Ovary (tissue), 10 donors: Measurements from ENCODE around the gene PTGER1. TPM values are rescaled to one million over a fixed set of nuclear protein-coding genes. Genes with fewer than 3 reads are reported as not detected.

ENCODE experiments used
- DNase-seq, 5 donors: peaks; one replicate each; pipeline ENCODE4 v3.0.0-alpha.2; 2019 to 2020
- H3K27ac ChIP-seq, 2 donors: fragments of 200-600 bp; one replicate each; pipeline versions ENCODE4 v1.5.1 to v1.8.0; 2019 to 2022
- H3K27me3 ChIP-seq: fragments of 200-600 bp; one replicate; pipeline ENCODE4 v1.8.0; 2022
- H3K36me3 ChIP-seq: fragments of 200-600 bp; sonication (generic); one replicate; pipeline ENCODE4 v1.5.1; 2019
- H3K4me1 ChIP-seq: one replicate; pipeline ENCODE4 v1.8.1; 2013; ENCODE audit warnings: mild to moderate bottlenecking, moderate library complexity; ENCODE audit not compliant: insufficient read depth
- H3K4me3 ChIP-seq: fragments of 200-600 bp; sonication (generic); one replicate; pipeline ENCODE4 v1.5.1; 2017
- H3K9me3 ChIP-seq, 2 donors: fragments of 200-600 bp in 1 of 2; sonication (generic) in 1 of 2; one replicate each; pipeline versions ENCODE4 v1.5.1 to v1.8.1; 2013 to 2019; ENCODE audit warnings: mild to moderate bottlenecking in 1 of 2, moderate library complexity in 1 of 2
- EP300 ChIP-seq: sonication (generic); formaldehyde crosslinking; IDR thresholded peaks from one replicate; pipeline ENCODE4 v1.6.1; 2017; ENCODE audit warnings: antibody characterized with exemption
- POLR2A ChIP-seq: fragments of 450-650 bp; IDR thresholded peaks from one replicate; pipeline ENCODE4 v1.6.1; 2017; ENCODE audit warnings: antibody characterized with exemption, mild to moderate bottlenecking, moderate library complexity
- WGBS, 3 donors: extraction: QIAGEN DNeasy Blood & Tissue Kit in 1 of 3; methylation state at CpG; one replicate each; pipeline versions ENCODE4 v1.1.5 to v1.1.7; 2013 to 2017; 5-methylcytosine and 5-hydroxymethylcytosine counted together
- intact Hi-C, 4 donors: fragments of 100-400 bp; cut with DNase I; formaldehyde crosslinking; loops; one replicate each; pipeline versions ENCODE4 v1.11.0 to v1.15.1; 2022 to 2023
- long read RNA-seq, 3 donors: library from polyadenylated mRNA in 2 of 3; unstranded in 2 of 3; transcript quantifications; one replicate each; pipeline ENCODE4 v2.0.0 and lab custom pipeline, GENCODE V29; 2021 to 2026
- polyA plus RNA-seq, 2 donors: library from polyadenylated mRNA; stranded (reverse); fragments of 200-250 nt in 1 of 2; fragments of 350-450 nt in 1 of 2; fragmentation: Illumina TruSeq in 1 of 2; extraction: RNeasy Lipid Tissue Mini Kit (QIAGEN cat#74804) in 1 of 2; gene quantifications; one replicate each; pipeline ENCODE4 v1.2.3, GENCODE V29; 2013 to 2014
- total RNA-seq, 7 donors: library from RNA; depleted of rRNA in 2 of 7; stranded (reverse); fragments of >200 nt in 2 of 7; fragmentation: NEBNext Ultra II Directional in 3 of 7; extraction: Animal tissue kit (Norgen Biotek cat#: 25700) in 3 of 7; gene quantifications; one replicate each; pipeline versions ENCODE4 v1.1.0 to v1.2.4, GENCODE V29; 2016 to 2023
- TF ChIP-seq, protein P1 (sequence below), 3 donors: fragments of 450-650 bp in 2 of 3; fragments of 200-600 bp in 1 of 3; IDR thresholded peaks; one replicate each; pipeline versions ENCODE4 v1.5.1 to v1.8.0; 2016 to 2022; ENCODE audit warnings: antibody characterized with exemption in 3 of 3, mild to moderate bottlenecking in 1 of 3
- donor health status: DM: no; HTN: no; CAD: no; lungs with moderate emphysema.
- donor health status: DM: no; HTN: no; CAD: no.
- donor health status: Bipolar disorder and iron deficiency.
- donor health status: DM: yes; HTN: yes; CAD: no.
- donor health status: DM: no; HTN: no; CAD: no.
- donor health status: DM: yes; HTN: yes; CAD: no.

The PTGER1 gene, protein sequence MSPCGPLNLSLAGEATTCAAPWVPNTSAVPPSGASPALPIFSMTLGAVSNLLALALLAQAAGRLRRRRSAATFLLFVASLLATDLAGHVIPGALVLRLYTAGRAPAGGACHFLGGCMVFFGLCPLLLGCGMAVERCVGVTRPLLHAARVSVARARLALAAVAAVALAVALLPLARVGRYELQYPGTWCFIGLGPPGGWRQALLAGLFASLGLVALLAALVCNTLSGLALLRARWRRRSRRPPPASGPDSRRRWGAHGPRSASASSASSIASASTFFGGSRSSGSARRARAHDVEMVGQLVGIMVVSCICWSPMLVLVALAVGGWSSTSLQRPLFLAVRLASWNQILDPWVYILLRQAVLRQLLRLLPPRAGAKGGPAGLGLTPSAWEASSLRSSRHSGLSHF
- total RNA-seq (under 1 TPM in 3 of 7 donors, not detected in 4; 0.18 to 0.92 (median 0.32) TPM), polyA plus RNA-seq (not detected)
- long read RNA-seq, donor 1, result 0 reads
- long read RNA-seq, donor 2, result 0 reads
- long read RNA-seq, donor 3, partial matches to known transcripts, result 0 of 1 reads
- long read RNA-seq, donor 3, other reads (novel, unspliced or antisense), result 0 of 1 reads

DNA sequence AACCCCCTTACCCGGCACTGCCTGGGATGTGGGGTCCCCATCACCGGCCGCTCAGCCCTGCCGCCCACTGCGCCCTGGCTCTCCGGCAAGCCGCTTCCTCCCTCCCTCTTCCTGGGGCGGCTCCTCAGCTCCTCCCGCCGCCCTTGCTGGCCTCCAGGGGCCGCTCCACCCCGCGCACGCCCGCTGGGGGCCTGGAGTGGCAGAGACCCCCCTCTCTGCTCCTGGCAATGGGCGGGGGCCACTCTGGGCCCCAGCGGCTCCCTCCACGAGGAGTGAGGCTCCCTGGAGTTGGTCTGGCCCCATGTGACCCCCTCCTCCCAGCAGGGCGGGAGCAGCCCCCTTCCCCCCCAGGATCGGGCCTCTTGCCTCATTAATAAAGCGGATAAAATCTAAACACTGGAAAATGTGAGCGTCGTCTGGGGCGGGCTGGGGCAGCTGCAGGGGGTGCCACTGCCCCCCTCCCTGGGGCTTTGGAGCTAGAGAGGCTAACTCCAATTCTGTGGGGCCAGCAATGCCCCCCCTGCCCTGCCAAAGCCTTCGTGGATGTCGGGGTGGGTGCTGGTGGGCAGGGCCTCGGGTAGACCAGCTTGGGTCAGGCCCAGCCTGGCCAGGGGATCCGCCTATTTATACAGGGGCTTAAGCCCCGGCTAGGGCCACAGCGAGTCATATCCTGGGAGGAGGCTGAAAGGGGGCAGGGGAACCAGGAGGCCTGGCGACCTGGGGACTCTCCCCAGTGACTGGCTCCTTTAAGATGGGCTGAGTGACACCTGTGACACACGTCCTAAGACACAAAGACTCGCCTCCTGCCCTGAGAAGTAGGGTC is at the start of gene PTGER1:
PTGER1 (minus strand) TSS at position 104 of the 823 bp plus-strand sequence. CDS start 1,034 bp downstream, outside the sequence.
- Histone ChIP-seq H3K36me3 (no peaks in the 10 kb centered on the region), H3K9me3 (no peaks in the 10 kb centered on the region), H3K4me3 (no peak within 1 kb of the TSS), H3K4me1 (peaks cover 4% of the 10 kb centered on the region), H3K27me3 (no peaks in the 10 kb centered on the region), H3K27ac (no peak within 1 kb of the TSS)
- WGBS, 3 donors, result 7 to 12% (median 12%) methylated on average over 32 to 33 of the region's 33 CpGs
- DNase-seq, result no peak
- TF ChIP-seq EP300, result no peak
- TF ChIP-seq, protein P1, sequence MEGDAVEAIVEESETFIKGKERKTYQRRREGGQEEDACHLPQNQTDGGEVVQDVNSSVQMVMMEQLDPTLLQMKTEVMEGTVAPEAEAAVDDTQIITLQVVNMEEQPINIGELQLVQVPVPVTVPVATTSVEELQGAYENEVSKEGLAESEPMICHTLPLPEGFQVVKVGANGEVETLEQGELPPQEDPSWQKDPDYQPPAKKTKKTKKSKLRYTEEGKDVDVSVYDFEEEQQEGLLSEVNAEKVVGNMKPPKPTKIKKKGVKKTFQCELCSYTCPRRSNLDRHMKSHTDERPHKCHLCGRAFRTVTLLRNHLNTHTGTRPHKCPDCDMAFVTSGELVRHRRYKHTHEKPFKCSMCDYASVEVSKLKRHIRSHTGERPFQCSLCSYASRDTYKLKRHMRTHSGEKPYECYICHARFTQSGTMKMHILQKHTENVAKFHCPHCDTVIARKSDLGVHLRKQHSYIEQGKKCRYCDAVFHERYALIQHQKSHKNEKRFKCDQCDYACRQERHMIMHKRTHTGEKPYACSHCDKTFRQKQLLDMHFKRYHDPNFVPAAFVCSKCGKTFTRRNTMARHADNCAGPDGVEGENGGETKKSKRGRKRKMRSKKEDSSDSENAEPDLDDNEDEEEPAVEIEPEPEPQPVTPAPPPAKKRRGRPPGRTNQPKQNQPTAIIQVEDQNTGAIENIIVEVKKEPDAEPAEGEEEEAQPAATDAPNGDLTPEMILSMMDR (IDR thresholded peaks at IDR 0.05), result no peak
- no peak for TF ChIP-seq POLR2A
- intact Hi-C loops, result loop anchor here in 1 of 4 donors (10.0 kb wide), 1 partner anchor 331 kb away; no protein-coding TSS in a partner anchor

DNA sequence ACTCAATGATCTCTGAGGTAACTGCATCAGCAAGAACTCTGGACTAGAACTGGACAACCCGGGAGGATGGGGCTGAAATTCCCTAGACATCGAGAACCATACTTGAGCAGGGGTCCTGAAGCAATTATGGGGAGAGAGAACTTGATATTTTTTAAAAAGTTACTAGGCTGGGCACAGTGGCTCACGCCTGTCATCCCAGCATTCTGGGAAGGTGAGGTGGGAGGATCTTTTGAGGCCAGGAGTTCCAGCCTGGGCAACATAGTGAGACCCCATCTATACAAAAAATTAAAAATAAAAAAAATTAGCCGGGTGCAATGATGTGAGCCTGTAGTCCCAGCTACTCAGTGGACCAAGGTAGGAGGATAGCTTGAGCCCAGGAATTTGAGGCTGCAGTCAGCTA is 45.4 kb upstream of the PTGER1 start:
- TF ChIP-seq POLR2A, result no peak
- no peak for TF ChIP-seq EP300
- Histone ChIP-seq H3K36me3 (no peaks in the 10 kb centered on the region), H3K27ac (no peak overlapping the region), H3K9me3 (no peaks in the 10 kb centered on the region), H3K4me1 (peaks cover 11% of the 10 kb centered on the region), H3K4me3 (no peak overlapping the region), H3K27me3 (no peaks in the 10 kb centered on the region)
- 91 to 93% (median 92%) methylated on average over 4 of the region's 4 CpGs for WGBS, 3 donors
- DNase-seq, result no peak
- intact Hi-C loops, result no loop called here

DNA sequence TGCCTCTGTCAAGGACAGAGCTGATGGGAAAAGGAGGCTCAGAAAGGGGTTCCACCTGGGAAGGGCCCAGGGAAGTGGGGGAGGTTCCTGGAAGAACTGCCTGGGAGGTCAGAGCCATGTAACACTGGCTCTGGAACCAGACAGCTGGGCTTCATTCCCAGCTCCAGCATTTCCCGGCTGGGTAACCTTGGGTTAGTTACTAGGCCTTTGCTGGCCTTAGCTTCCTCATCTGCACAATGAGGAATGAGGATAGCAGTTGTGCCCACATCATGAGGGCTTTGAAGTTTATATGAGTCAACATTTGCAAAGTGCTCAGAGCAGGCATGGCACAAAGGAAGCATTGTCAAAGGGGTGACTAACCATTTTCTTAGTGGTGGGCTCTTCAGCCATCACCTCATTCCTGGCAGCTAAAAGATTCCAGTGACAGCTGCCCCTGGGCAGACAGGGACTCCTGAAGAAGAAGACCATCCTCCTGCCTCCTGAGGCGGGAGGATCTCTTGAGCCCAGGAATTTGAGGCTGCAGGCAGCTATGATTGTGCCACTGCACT is 44.8 kb upstream of the PTGER1 start:
- H3K27me3 ChIP-seq, result no peaks in the 10 kb centered on the region
- peak overlapping the region; percentile 92 to 94 for H3K27ac ChIP-seq
- WGBS, 3 donors, result 46 to 51% (median 46%) methylated on average over 2 of the region's 2 CpGs
- peak in 4 of 5 donors; percentile 33 to 62 (median 47) for DNase-seq
- intact Hi-C loops, result no loop called here
- peaks cover 12% of the 10 kb centered on the region for H3K4me1 ChIP-seq
- H3K36me3 ChIP-seq, result no peaks in the 10 kb centered on the region
- TF ChIP-seq, protein P1 (IDR thresholded peaks at IDR 0.05), result no peak
- TF ChIP-seq EP300 (no peak), POLR2A (no peak)
- H3K9me3 ChIP-seq, result no peaks in the 10 kb centered on the region
- H3K4me3 ChIP-seq, result no peak overlapping the region

DNA sequence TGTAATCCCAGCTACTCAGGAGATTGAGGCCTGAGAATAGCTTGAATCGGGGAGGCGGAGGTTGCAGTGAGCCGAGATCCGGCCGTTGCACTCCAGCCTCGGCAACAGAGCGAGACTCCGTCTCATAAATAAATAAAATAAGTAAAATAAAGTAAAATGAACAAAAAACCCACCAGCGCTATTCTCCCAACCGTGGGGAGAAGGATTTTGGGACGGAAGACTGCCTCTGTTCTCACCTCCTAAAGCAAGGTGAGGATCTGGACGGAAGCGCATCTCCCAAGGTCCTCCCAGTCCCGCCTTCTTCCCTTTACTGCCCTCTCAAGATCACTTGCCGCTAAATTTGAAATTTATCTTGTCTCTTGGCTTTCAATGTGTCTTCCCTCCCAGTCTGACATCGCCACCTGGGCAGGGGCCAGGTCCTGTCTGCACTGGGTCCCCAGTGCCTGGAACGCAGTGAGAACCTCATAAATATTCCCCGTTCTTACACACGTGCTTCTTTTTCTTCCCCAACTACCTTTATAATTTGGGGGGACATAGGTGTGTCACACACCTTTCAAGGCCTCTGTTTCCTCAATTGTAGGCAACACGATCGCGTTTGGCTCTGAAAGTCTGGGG is 44.2 kb upstream of the PTGER1 start:
- intact Hi-C loops, result no loop called here
- no peak for TF ChIP-seq EP300
- TF ChIP-seq, protein P1 (IDR thresholded peaks at IDR 0.05), result no peak
- no peak for TF ChIP-seq POLR2A
- H3K9me3 ChIP-seq, result no peaks in the 10 kb centered on the region
- DNase-seq, result peak; percentile 31 to 65 (median 61)
- peak overlapping the region; percentile 92 to 94 for H3K27ac ChIP-seq
- WGBS, 3 donors, result 81 to 83% (median 82%) methylated on average over 22 of the region's 22 CpGs
- no peaks in the 10 kb centered on the region for H3K27me3 ChIP-seq
- peaks cover 12% of the 10 kb centered on the region for H3K4me1 ChIP-seq
- H3K4me3 ChIP-seq, result no peak overlapping the region
- no peaks in the 10 kb centered on the region for H3K36me3 ChIP-seq
